H1 (cell line): ENCODE results near the gene FOSB. TPM values are rescaled to one million over a fixed set of nuclear protein-coding genes. Genes with fewer than 3 reads are reported as not detected.
A peak's percentile ranks its signal among the peaks of the same experiment; 100 is the strongest.

ENCODE experiments used
- CTCF ChIA-PET: fragments of 300-600 bp; sonication (Branson Sonifier 250); formaldehyde crosslinking; loops from one replicate; lab custom pipeline; 2021; ENCODE audit not compliant: partially characterized antibody; lab: Charles Lee
- POLR2A ChIA-PET: fragments of 300-600 bp; sonication (Branson Sonifier 250); formaldehyde crosslinking; loops from one replicate; lab custom pipeline; 2021; ENCODE audit warnings: inconsistent platforms; ENCODE audit not compliant: partially characterized antibody; lab: Charles Lee
- DNase-seq, 2 experiments: peaks; one replicate each; pipeline versions ENCODE4 v3.0.0 to v3.0.0-alpha.2; 2010 to 2022; ENCODE audit warnings: low spot score in 2 of 2, low read depth in 1 of 2, mixed read lengths in 1 of 2
- FAIRE-seq: peaks from 2 replicates; lab custom pipeline; 2011; peaks lifted over from hg19 to GRCh38; lab: Jason Lieb, UNC
- H2AFZ ChIP-seq: 2 replicates; pipeline ENCODE4 v1.8.1; 2012; ENCODE audit warnings: low read length, inconsistent platforms
- H2AK5ac ChIP-seq: 2 replicates; pipeline ENCODE4 v1.6.1; 2013; ENCODE audit warnings: low read depth, low read length
- H2BK120ac ChIP-seq: replicated peaks from 2 replicates; pipeline ENCODE3; 2013; ENCODE audit warnings: low read depth, low read length, inconsistent platforms
- H2BK12ac ChIP-seq: 2 replicates; pipeline ENCODE4 v1.6.1; 2013; ENCODE audit warnings: low read depth, low read length
- H2BK15ac ChIP-seq: 2 replicates; pipeline ENCODE4 v1.6.1; 2013; ENCODE audit warnings: low read length
- H2BK20ac ChIP-seq: 2 replicates; pipeline ENCODE4 v1.6.1; 2013; ENCODE audit warnings: low read length
- H2BK5ac ChIP-seq: 2 replicates; pipeline ENCODE4 v1.6.1; 2013; ENCODE audit warnings: low read depth, low read length
- H3K14ac ChIP-seq: 2 replicates; pipeline ENCODE4 v1.6.1; 2013; ENCODE audit warnings: inconsistent platforms; ENCODE audit not compliant: insufficient read length
- H3K18ac ChIP-seq: 2 replicates; pipeline ENCODE4 v1.6.1; 2013; ENCODE audit warnings: low read length; ENCODE audit errors: extremely low read depth
- H3K23ac ChIP-seq: 2 replicates; pipeline ENCODE4 v1.6.1; 2013; ENCODE audit warnings: inconsistent platforms; ENCODE audit not compliant: insufficient read length
- H3K23me2 ChIP-seq: 2 replicates; pipeline ENCODE4 v1.6.1; 2013; ENCODE audit warnings: low read depth, low read length
- H3K27ac ChIP-seq: 2 replicates; pipeline ENCODE4 v1.6.1; 2011; ENCODE audit warnings: low read depth, low read length, inconsistent platforms
- H3K27me3 ChIP-seq, 4 experiments: replicated peaks in 1 of 4; 1 replicate in 1 of 4; 2 replicates in 3 of 4; pipeline versions ENCODE4 v1.6.1 to v1.8.1; 2011 to 2013; ENCODE audit warnings: low read length in 3 of 4, mild to moderate bottlenecking in 3 of 4, inconsistent platforms in 2 of 4, mixed read lengths in 2 of 4, moderate library complexity in 1 of 4; ENCODE audit not compliant: control insufficient read depth in 3 of 4, insufficient read depth in 3 of 4; ENCODE audit errors: extremely low read depth in 1 of 4
- H3K36me3 ChIP-seq, 4 experiments: 2 replicates each; pipeline versions ENCODE4 v1.6.1 to v1.8.1; 2011 to 2013; ENCODE audit warnings: mild to moderate bottlenecking in 4 of 4, low read length in 3 of 4, moderate library complexity in 2 of 4, control low read depth in 1 of 4, inconsistent platforms in 1 of 4; ENCODE audit not compliant: insufficient read depth in 4 of 4, control insufficient read depth in 2 of 4
- H3K4ac ChIP-seq: replicated peaks from 2 replicates; pipeline ENCODE3; 2013; ENCODE audit warnings: low read length, low read depth, mixed read lengths, inconsistent platforms; ENCODE audit not compliant: insufficient read length
- H3K4me1 ChIP-seq, 4 experiments: replicated peaks in 1 of 4; 1 replicate in 1 of 4; 2 replicates in 3 of 4; pipeline versions ENCODE4 v1.6.1 to v1.8.1; 2011 to 2013; ENCODE audit warnings: low read length in 3 of 4, inconsistent platforms in 2 of 4, mixed read lengths in 1 of 4; ENCODE audit not compliant: insufficient read depth in 4 of 4, control insufficient read depth in 3 of 4
- H3K4me2 ChIP-seq, 2 experiments: 2 replicates each; pipeline versions ENCODE4 v1.6.1 to v1.8.1; 2011 to 2013; ENCODE audit warnings: low read depth in 2 of 2, low read length in 2 of 2, control low read depth in 1 of 2, inconsistent platforms in 1 of 2, mild to moderate bottlenecking in 1 of 2; ENCODE audit not compliant: insufficient read depth in 1 of 2
- H3K4me3 ChIP-seq, 4 experiments: fragments of 200-600, 300-600 bp in 1 of 4; sonication (generic), shearing (Covaris generic), sonication (Bioruptor Twin) in 1 of 4; 2 replicates each; pipeline versions ENCODE4 v1.5.1 to v1.8.1; 2011 to 2016; ENCODE audit warnings: low read length in 4 of 4, low read depth in 3 of 4, control low read depth in 2 of 4, inconsistent platforms in 2 of 4, mild to moderate bottlenecking in 2 of 4, mixed read lengths in 1 of 4, moderate library complexity in 1 of 4; ENCODE audit not compliant: insufficient read depth in 2 of 4; ENCODE audit errors: extremely low read depth in 1 of 4
- H3K56ac ChIP-seq: replicated peaks from 2 replicates; pipeline ENCODE3; 2013; ENCODE audit warnings: low read depth, mild to moderate bottlenecking, mixed read lengths, low read length, inconsistent platforms; ENCODE audit not compliant: insufficient read length
- H3K79me1 ChIP-seq: 2 replicates; pipeline ENCODE4 v1.6.1; 2013; ENCODE audit warnings: low read depth, low read length, control low read depth
- H3K79me2 ChIP-seq, 2 experiments: 2 replicates each; pipeline versions ENCODE4 v1.6.1 to v1.8.1; 2012 to 2013; ENCODE audit warnings: low read length in 2 of 2, mild to moderate bottlenecking in 2 of 2, inconsistent platforms in 1 of 2; ENCODE audit not compliant: insufficient read depth in 2 of 2, control insufficient read depth in 1 of 2
- H3K9ac ChIP-seq, 4 experiments: replicated peaks in 1 of 4; 1 replicate in 1 of 4; 2 replicates in 3 of 4; pipeline versions ENCODE4 v1.6.1 to v1.8.1; 2011 to 2013; ENCODE audit warnings: low read depth in 3 of 4, low read length in 3 of 4, control low read depth in 2 of 4, mild to moderate bottlenecking in 2 of 4, moderate library complexity in 2 of 4, inconsistent platforms in 1 of 4; ENCODE audit errors: extremely low read depth in 1 of 4
- H3K9me3 ChIP-seq, 2 experiments: 2 replicates each; pipeline versions ENCODE4 v1.6.1 to v1.8.1; 2012 to 2013; ENCODE audit warnings: mild to moderate bottlenecking in 2 of 2, moderate library complexity in 2 of 2, control low read depth in 1 of 2, inconsistent platforms in 1 of 2, low read depth in 1 of 2, low read length in 1 of 2, mixed read lengths in 1 of 2; ENCODE audit not compliant: insufficient read depth in 2 of 2
- H4K20me1 ChIP-seq, 2 experiments: replicated peaks in 1 of 2; 2 replicates each; pipeline versions ENCODE3 to v1.8.1; 2011 to 2013; ENCODE audit warnings: inconsistent platforms in 2 of 2, low read length in 2 of 2, mild to moderate bottlenecking in 1 of 2; ENCODE audit not compliant: insufficient read depth in 2 of 2, control insufficient read depth in 1 of 2
- H4K5ac ChIP-seq: 2 replicates; pipeline ENCODE4 v1.6.1; 2013; ENCODE audit warnings: low read length, low read depth, mixed read lengths, inconsistent platforms; ENCODE audit not compliant: insufficient read length
- H4K8ac ChIP-seq: 2 replicates; pipeline ENCODE4 v1.8.0; 2013; ENCODE audit warnings: mild to moderate bottlenecking, moderate library complexity, low read length, inconsistent platforms; ENCODE audit not compliant: insufficient read depth; ENCODE audit errors: extremely low read depth
- H4K91ac ChIP-seq: replicated peaks from 2 replicates; pipeline ENCODE3; 2013; ENCODE audit warnings: low read length, mixed read lengths, inconsistent platforms; ENCODE audit not compliant: insufficient read length
- CTCF ChIP-seq, 3 experiments: IDR thresholded peaks; 1 replicate in 2 of 3; 2 replicates in 1 of 3; pipeline versions ENCODE4 v1.5.1 to v1.6.1; 2011; ENCODE audit warnings: low read length in 3 of 3, mild to moderate bottlenecking in 3 of 3, inconsistent platforms in 2 of 3, low read depth in 1 of 3, moderate library complexity in 1 of 3; ENCODE audit not compliant: insufficient read depth in 1 of 3; ENCODE audit errors: control extremely low read depth in 1 of 3
- POLR2A ChIP-seq, 2 experiments: IDR thresholded peaks; 1 replicate in 1 of 2; 2 replicates in 1 of 2; pipeline ENCODE4 v1.6.1; 2011; ENCODE audit warnings: low read depth in 2 of 2, low read length in 2 of 2, mild to moderate bottlenecking in 2 of 2; ENCODE audit errors: control extremely low read depth in 1 of 2
- RXRA ChIP-seq: IDR thresholded peaks from 2 replicates; pipeline ENCODE4 v1.6.1; 2011; ENCODE audit warnings: low read depth, mild to moderate bottlenecking, low read length, moderate library complexity; ENCODE audit not compliant: insufficient read depth
- WGBS, 2 experiments: shearing (Covaris generic) in 1 of 2; methylation state at CpG; one replicate each; pipeline versions ENCODE4 v1.1.6 to v1.1.7; 2013 to 2015; ENCODE audit warnings: low lambda C conversion rate in 2 of 2, mixed read lengths in 2 of 2, inconsistent platforms in 1 of 2, low coverage in 1 of 2, missing lambda C conversion rate in 1 of 2; ENCODE audit not compliant: insufficient replicate concordance in 2 of 2, insufficient coverage in 1 of 2, insufficient read length in 1 of 2; ENCODE audit errors: extremely low coverage in 1 of 2, missing lambda C conversion rate in 1 of 2; 5-methylcytosine and 5-hydroxymethylcytosine counted together
- polyA plus RNA-seq, 7 experiments: library from polyadenylated mRNA; depleted of rRNA in 3 of 7; stranded (reverse) in 5 of 7; unstranded in 2 of 7; fragments of >200 nt in 5 of 7; fragments of 200-250 nt in 2 of 7; gene quantifications; 1 replicate in 5 of 7; 2 replicates in 1 of 7; 4 replicates in 1 of 7; pipeline versions ENCODE4 v1.2.1 to v1.2.3, GENCODE V29; 2011 to 2013; ENCODE audit warnings: missing spikeins in 2 of 7, mixed read lengths in 2 of 7
- total RNA-seq: library from RNA; stranded (reverse); fragmentation: NEBNext Ultra II Directional; extraction: Animal tissue kit (Norgen Biotek cat#: 25700); gene quantifications from 2 replicates; pipeline ENCODE4 v1.2.1, GENCODE V29; 2021

The FOSB gene
- total and polyA plus RNA-seq, 2 of the 8 experiments (the other 6 are each of a cell fraction or from before 2014, with no cell fraction given), result 0.44 to 2.7 TPM

GRCh38 chr19:45468159-45468651, 409 bp downstream of the FOSB start:
- Histone ChIP-seq H3K79me2 (no peaks in the 10 kb centered on the region), H2BK5ac (no peak overlapping the region; the same call in 1 of the 2 replicates), H4K5ac (no peak overlapping the region), H3K4me1 (peaks cover 0 to 15% (median 9%) of the 10 kb centered on the region in 4 experiments; a peak in 6 of 7 replicates), H3K27ac (peak overlapping the region; percentile 96; the same call in 1 of the 2 replicates), H3K4ac (no peak overlapping the region), H2BK120ac (no peak overlapping the region), H3K79me1 (no peaks in the 10 kb centered on the region), H3K36me3 (no peaks in the 10 kb centered on the region), H3K27me3 (peaks cover 0 to 19% (median 15%) of the 10 kb centered on the region in 4 experiments; a peak in 4 of 7 replicates), H4K20me1 (peaks cover 0 to 3% of the 10 kb centered on the region in 2 experiments), H2BK12ac (peak overlapping the region; percentile 92; the same call in 1 of the 2 replicates), H3K4me3 (peak overlapping the region; percentile 48 to 95 (median 73); a peak in 7 of 8 replicates), H3K9me3 (no peaks in the 10 kb centered on the region), H3K18ac (no peak overlapping the region), H3K56ac (no peak overlapping the region), H4K8ac (peak overlapping the region; percentile 93; the same call in 1 of the 2 replicates), H3K23ac (no peak overlapping the region), H2AK5ac (no peak overlapping the region), H3K23me2 (peaks cover 24% of the 10 kb centered on the region; the same call in 1 of the 2 replicates), H3K4me2 (peak overlapping the region; percentile 72 to 97), H2BK20ac (no peak overlapping the region), H2BK15ac (no peak overlapping the region), H3K9ac (peak overlapping the region in 3 of 4 experiments; percentile 51 to 92 (median 85); a peak in 5 of 7 replicates), H2AFZ (no peak overlapping the region), H4K91ac (no peak overlapping the region), H3K14ac (no peak overlapping the region)
- peak in 1 of 2 experiments; percentile 67 for DNase-seq
- FAIRE-seq, result no peak
- CTCF ChIA-PET, result interaction anchor here (0.6 to 32.9 kb wide), 13 partner anchors 10 to 249 kb away, joined by 3 to 760 read pairs (median 5); partner anchors contain the start of genes ERCC1 and RTN2
- 6% methylated on average over 31 of the region's 31 CpGs; no CpG with 5 or more reads in 1 of the 2 experiments for WGBS, 2 experiments
- POLR2A ChIA-PET, result interaction anchor here (0.8 to 4.4 kb wide), 28 partner anchors 10 to 201 kb away, joined by 3 to 52 read pairs (median 5); partner anchors contain the start of genes ERCC1, PPM1N, PPP1R13L and RTN2
- TF ChIP-seq POLR2A (IDR thresholded peaks at IDR 0.05; ENCODE audit: control extremely low read depth in 1 of 2, low read depth in 2 of 2, low read length in 2 of 2) (peak; percentile 3 to 19; a peak in 2 of 3 replicates), CTCF (IDR thresholded peaks at IDR 0.05; ENCODE audit: control extremely low read depth in 1 of 3, insufficient read depth in 1 of 3, low read depth in 1 of 3, low read length in 3 of 3) (peak in 1 of 3 experiments; percentile 14; a peak in 1 of 4 replicates), RXRA (no peak)
